Right ventricle myocardium superior (tissue), 1 donor: ENCODE data around the gene SPATS2L. TPM values are rescaled to one million over a fixed set of nuclear protein-coding genes. Genes with fewer than 3 reads are reported as not detected.
A peak's percentile ranks its signal among the peaks of the same experiment; 100 is the strongest.

Source experiments
- ATAC-seq: fragments of 200-7000 bp; cut with Tn5 transposase; one replicate; pipeline ENCODE4 v1.9.1; 2020; ENCODE audit warnings: mild to moderate bottlenecking; ENCODE audit not compliant: poor library complexity
- DNase-seq: peaks from one replicate; pipeline ENCODE4 v3.0.0-alpha.2; 2020
- intact Hi-C: fragments of 100-400 bp; cut with DNase I; formaldehyde crosslinking; loops from one replicate; pipeline ENCODE4 v1.11.2; 2022
- long read RNA-seq: library from polyadenylated mRNA; unstranded; transcript quantifications from one replicate; pipeline ENCODE4 v2.0.0, GENCODE V29; 2021
- total RNA-seq: library from RNA; stranded (reverse); fragmentation: NEBNext Ultra II Directional; extraction: Animal tissue kit (Norgen Biotek cat#: 25700); gene quantifications from one replicate; pipeline ENCODE4 v1.2.1, GENCODE V29; 2021
- donor health status: DM: no; HTN: yes; CAD: no; lungs with severe emphysema.

The SPATS2L gene
- 71.1 TPM for total RNA-seq
- long read RNA-seq, full-length matches to known transcripts: 129 of 292 reads
- long read RNA-seq, partial matches to known transcripts: 9 of 292 reads
- long read RNA-seq, other reads (novel, unspliced or antisense): 154 of 292 reads

DNA sequence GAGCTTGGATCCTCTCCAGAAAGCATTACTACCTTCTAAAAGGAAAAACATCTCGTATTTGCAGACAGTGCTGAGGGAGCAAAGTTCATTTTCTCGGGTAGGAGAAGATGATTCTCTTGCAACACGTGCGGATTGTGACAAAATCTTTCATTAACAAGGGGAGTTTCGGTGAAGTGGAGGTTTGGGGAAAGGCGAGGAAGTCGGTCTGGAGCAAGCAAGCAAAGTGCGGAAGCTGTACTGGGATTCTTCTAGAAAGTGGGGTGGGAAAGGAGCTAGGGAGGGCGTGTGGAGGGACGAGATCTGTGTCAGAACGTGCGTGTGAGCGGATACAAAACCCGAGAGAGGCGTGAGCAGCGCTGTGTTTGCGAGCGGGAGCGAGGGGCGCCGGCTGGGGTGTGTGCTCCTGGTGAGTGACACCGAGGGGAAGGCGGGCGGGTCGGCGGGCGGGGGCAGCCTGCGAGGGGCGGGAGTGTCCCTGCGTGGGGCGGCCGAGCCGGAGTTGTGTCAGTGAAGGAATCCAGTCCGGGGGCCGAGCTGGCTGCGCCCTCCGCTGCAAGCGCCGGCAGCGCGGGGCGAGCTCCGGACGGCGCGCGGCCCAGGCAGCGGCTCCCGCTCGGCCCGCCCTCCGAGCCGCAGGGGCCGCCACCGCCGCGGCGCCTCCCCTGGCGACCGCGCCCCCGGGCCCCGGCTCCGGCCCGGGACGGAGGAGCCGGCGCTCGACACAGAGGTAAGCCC is at the start of gene SPATS2L:
SPATS2L (plus strand) TSS at position 498 of the 735 bp plus-strand sequence. CDS start 82,552 bp downstream, outside the sequence.
- ATAC-seq (peak; percentile 84), DNase-seq (peak; percentile 88)
- intact Hi-C loops: loop anchor here (10.0 kb wide), 2 partner anchors 168 to 312 kb away; no protein-coding TSS in a partner anchor

GRCh38 chr2:200257570-200257969 is 48.9 kb upstream of the SPATS2L start:
- intact Hi-C loops: no loop called here
- no peak for DNase-seq
- no peak for ATAC-seq

DNA sequence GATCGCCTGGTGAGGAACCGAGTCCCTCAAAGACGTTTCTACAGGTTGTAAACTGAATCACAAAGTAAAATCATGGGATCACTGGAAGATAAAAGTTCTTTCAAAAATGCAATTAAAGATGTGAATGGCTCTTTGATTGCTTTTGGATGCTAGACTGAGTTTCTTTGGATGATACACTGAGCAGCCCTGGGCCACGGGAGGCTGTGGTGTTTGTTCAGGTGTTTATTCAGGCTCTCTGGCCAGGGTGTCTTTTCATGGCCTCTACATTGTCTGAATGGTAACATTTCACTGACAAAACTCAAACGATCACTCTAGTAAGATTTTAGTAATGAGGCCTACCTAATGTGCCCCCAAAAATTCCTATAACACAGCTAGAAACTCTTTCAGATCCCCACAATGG is 48.4 kb upstream of the SPATS2L start:
- DNase-seq (no peak), ATAC-seq (no peak)
- intact Hi-C loops: no loop called here

DNA sequence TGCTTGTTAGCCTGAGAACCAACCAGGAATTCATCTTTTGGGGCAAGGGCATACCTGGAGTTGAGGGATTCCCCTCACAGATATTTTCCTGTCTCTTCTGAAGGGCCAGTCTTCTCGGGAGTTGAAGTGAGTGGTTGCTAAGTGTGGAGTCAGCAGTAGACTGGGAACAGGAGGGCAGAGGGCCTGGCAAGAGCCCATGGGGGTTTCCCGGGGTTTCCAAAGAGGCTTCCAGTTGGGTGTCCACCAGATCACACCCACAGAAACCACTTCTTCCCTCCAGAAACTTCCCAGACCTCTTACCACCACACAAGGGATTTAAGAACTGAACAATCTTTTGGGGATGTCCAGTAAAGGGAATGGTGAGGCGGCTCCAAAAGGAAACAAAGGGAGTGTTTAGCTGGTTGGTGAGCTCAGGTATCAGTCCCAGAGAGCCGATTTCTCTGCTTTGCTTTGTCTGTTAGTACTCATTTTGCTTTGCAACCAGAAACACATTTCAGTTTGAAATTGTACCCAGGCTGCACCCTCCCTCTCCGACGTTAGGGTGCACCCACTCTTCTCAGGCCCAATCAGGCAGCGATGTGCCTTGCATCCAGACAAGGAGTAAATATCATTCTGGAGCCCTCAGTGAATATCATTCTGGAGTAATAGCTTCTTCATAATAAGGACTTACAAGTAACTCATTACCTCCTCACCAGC is 47.5 kb upstream of the SPATS2L start:
- ATAC-seq (no peak), DNase-seq (no peak)
- intact Hi-C loops: no loop called here

GRCh38 chr2:200259577-200259957 is 46.9 kb upstream of the SPATS2L start:
- intact Hi-C loops: no loop called here
- ATAC-seq (no peak), DNase-seq (no peak)

DNA sequence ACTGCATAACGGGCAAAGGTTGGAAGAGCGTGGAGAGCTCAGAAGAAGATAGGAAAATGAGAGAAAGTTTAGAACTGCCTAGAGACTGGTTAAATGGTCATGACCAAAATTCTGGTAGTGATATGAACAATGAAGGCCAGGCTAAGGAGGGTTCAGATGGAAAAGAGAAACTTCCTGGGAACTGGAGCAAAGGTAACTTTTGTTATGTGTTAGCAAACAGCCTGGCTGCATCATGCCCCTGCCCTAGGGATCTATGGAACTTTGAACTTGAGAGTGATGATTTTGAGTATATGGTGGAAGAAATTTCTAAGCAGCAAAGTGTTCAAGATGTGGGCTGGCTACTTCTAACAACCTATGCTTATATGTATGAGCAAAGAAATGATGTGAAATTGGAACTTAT is 44.4 kb upstream of the SPATS2L start:
- intact Hi-C loops: no loop called here
- ATAC-seq (no peak), DNase-seq (no peak)

- ATAC-seq (no peak), DNase-seq (no peak)
- intact Hi-C loops: no loop called here
Observed at GRCh38 chr2:200263279-200263678, 43.2 kb upstream of the SPATS2L start.

DNA sequence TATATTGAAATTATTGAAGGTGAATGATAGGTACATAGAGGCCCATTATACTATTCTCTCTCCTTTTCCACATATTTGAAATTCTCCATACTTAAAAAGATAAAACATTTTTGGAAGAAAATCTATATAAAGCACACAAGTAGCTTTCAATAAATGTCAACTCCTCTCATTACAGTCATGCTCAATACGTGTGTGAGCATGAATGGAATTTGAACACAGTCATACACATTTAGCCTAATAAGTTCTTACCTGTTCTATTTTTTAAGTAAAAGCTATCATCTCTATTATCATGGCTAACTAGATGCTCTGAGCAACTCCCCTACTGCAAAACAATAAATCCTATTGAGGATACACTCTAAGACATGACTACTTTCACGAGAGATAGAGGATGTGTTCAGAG is 41.9 kb upstream of the SPATS2L start:
- no peak for ATAC-seq
- DNase-seq: no peak
- intact Hi-C loops: no loop called here

DNA sequence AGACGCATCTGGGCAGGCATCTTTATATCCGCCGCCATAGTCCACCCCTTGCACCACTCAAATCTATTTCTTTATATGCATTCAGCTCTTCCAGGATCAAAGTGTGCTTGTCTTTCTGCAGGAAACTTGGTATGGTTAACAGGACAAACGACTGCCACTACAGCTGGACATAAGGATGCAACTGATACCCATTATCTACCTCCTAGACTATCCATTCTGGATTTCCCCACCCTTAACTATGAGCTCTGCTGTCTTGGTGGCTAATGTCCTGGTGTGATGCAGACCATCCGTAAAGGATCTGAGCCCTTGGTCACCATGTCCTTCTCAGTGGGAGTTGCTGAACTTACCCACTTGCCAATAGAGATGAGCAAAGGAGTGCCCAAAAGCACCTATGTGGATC is 40.1 kb upstream of the SPATS2L start:
- intact Hi-C loops: no loop called here
- DNase-seq (no peak), ATAC-seq (no peak)

DNA sequence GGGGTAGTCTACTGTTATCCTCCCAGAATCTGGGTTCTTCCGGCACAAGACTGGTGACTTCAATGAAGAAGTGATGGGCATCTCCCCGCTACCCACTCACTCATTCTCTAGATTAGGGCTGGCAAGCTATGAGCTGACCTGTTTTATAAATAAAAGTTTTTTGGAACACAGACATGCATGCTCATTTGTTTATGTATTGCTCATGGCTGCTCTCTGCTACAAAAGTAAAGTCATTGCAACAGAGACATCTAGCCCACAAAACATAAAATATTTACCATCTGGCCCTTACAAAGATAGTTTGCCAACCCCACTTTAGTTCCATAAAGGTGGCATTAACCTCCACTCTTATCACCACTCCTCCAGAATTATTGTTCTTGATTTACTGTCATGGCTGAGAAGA is 39.1 kb upstream of the SPATS2L start:
- ATAC-seq (no peak), DNase-seq (no peak)
- intact Hi-C loops: no loop called here

GRCh38 chr2:200270732-200271131 is 35.8 kb upstream of the SPATS2L start:
- intact Hi-C loops: no loop called here
- DNase-seq: no peak

GRCh38 chr2:200272320-200272719 is 34.2 kb upstream of the SPATS2L start:
- no peak for ATAC-seq
- DNase-seq: no peak
- intact Hi-C loops: no loop called here

More at GRCh38 chr2:200270732-200271131, 35.8 kb upstream of the SPATS2L start:
- no peak for ATAC-seq

- intact Hi-C loops: no loop called here
- DNase-seq: no peak
- no peak for ATAC-seq
Observed at GRCh38 chr2:200274116-200275075, 32.1 kb upstream of the SPATS2L start.

DNA sequence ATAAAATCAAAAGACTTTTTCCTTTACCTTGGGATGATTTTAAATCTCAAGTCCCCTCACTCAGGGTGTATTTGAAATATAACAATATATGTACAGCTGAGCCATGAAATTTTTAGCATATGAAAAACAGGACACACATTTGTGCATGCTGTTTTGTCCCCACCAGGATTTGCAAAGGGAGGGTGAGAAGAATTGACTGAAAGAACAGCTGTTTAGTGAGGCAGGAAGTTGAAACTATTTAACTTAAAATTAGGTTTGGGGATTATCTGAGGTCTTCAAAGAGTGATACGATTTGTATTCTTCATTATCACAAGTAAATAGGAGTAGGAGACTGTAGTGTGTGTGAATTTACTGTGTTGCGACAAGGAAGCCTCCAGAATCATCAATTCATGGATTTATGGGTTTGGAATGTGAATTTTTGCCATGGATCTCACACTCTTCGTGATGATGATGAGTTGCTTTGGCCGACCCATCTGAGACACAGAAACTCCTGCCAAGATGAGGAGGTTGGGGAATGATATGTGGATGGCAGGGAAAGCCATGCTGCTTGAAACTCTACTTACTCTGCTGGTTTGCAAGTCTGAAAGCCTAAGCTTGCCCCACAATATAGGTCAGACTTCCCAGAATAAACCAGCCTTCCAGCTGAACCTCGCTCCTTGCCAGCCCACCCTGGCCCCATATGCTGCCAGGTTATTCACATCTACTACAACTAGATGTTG is 31.0 kb upstream of the SPATS2L start:
- intact Hi-C loops: no loop called here
- DNase-seq (no peak), ATAC-seq (no peak)

DNA sequence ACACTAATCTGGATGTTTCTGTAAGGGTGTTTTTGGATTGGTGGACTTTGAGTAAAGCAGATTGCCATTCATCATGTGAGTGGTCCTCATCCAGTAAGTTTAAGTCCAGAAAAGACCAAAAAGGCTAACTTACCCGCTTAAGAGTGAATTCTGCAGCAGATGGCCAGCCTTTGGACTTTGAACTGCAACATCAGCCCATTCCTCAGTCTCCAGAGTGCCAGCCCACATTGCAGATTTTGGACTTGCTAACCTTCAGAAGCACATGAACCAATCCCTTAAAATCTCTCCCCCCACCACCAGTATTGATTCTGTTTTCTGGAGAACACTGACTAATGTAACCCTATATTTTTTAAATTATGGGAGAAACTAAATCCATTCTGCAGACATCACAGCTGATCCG is 30.0 kb upstream of the SPATS2L start:
- ATAC-seq: no peak
- no peak for DNase-seq
- intact Hi-C loops: no loop called here

- intact Hi-C loops: no loop called here
- no peak for ATAC-seq
- no peak for DNase-seq
Observed at GRCh38 chr2:200278694-200279316, 27.7 kb upstream of the SPATS2L start.

GRCh38 chr2:200279857-200280256 is 26.6 kb upstream of the SPATS2L start:
- intact Hi-C loops: no loop called here
- ATAC-seq (no peak), DNase-seq (no peak)

DNA sequence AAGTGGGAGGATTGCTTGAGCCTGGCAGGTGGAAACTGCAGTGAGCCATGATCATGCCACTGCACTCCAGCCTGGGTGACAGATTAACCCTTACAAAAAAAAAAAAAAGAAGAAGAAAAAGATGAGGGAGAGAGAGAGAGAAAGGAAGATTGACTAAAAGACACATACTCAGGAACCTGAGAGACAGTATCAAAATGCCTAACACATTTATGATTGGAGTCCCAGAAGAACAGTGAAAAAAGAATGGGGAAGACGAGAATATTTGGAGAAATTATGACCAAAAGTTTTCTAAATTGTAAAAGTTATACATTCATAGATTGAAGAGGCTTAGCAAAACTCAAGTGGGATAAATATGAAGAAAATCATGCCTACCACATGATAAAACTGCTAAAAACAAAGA is 19.9 kb upstream of the SPATS2L start:
- ATAC-seq (no peak), DNase-seq (no peak)
- intact Hi-C loops: no loop called here
